Spleen (tissue), 11 donors: Measurements from ENCODE around the gene CCDC188. TPM values are rescaled to one million over a fixed set of nuclear protein-coding genes. Genes with fewer than 3 reads are reported as not detected.

ENCODE experiments used
- DNase-seq: peaks from one replicate; pipeline ENCODE4 v3.0.0-alpha.2; 2020
- H3K27ac ChIP-seq, 8 donors: fragments of 200-600 bp; sonication (generic) in 7 of 8; 1 replicate in 4 of 8; 2 replicates in 4 of 8; pipeline versions ENCODE4 v1.5.0 to v1.8.0; 2016 to 2021; ENCODE audit warnings: inconsistent platforms in 4 of 8, mild to moderate bottlenecking in 4 of 8, moderate library complexity in 1 of 8
- H3K27me3 ChIP-seq, 7 donors: fragments of 200-600 bp; sonication (generic) in 6 of 7; replicated peaks in 1 of 7; 1 replicate in 4 of 7; 2 replicates in 3 of 7; pipeline versions ENCODE4 v1.5.0 to v1.8.0; 2016 to 2021; ENCODE audit warnings: inconsistent platforms in 3 of 7, mild to moderate bottlenecking in 1 of 7
- H3K36me3 ChIP-seq, 6 donors: fragments of 200-600 bp; sonication (generic) in 5 of 6; 1 replicate in 4 of 6; 2 replicates in 2 of 6; pipeline versions ENCODE4 v1.5.0 to v1.8.0; 2016 to 2021; ENCODE audit warnings: inconsistent platforms in 2 of 6
- H3K4me1 ChIP-seq, 6 donors: fragments of 200-600 bp; sonication (generic) in 5 of 6; 1 replicate in 3 of 6; 2 replicates in 3 of 6; pipeline versions ENCODE4 v1.5.0 to v1.8.0; 2016 to 2021; ENCODE audit warnings: inconsistent platforms in 3 of 6
- H3K4me3 ChIP-seq, 8 donors: fragments of 200-600 bp; sonication (generic) in 7 of 8; 1 replicate in 4 of 8; 2 replicates in 4 of 8; pipeline versions ENCODE4 v1.5.0 to v1.8.0; 2016 to 2021; ENCODE audit warnings: inconsistent platforms in 4 of 8, mild to moderate bottlenecking in 4 of 8, moderate library complexity in 2 of 8
- H3K9me3 ChIP-seq, 8 donors: fragments of 200-600 bp; sonication (generic) in 7 of 8; 1 replicate in 4 of 8; 2 replicates in 4 of 8; pipeline versions ENCODE4 v1.5.0 to v1.8.0; 2016 to 2021; ENCODE audit warnings: inconsistent platforms in 4 of 8
- POLR2A ChIP-seq, 3 donors: fragments of 450-650 bp; IDR thresholded peaks; one replicate each; pipeline ENCODE4 v1.5.1; 2017; ENCODE audit warnings: antibody characterized with exemption in 3 of 3, mild to moderate bottlenecking in 1 of 3
- POLR2AphosphoS5 ChIP-seq, 3 donors: sonication (generic); formaldehyde crosslinking; IDR thresholded peaks; one replicate each; pipeline ENCODE4 v1.5.1; 2017; ENCODE audit warnings: antibody characterized with exemption in 3 of 3
- WGBS, 5 donors: extraction: QIAGEN DNeasy Blood & Tissue Kit in 3 of 5; methylation state at CpG; one replicate each; pipeline versions ENCODE4 v1.1.5 to v1.1.7; 2013 to 2018; 5-methylcytosine and 5-hydroxymethylcytosine counted together
- intact Hi-C: fragments of 100-400 bp; cut with DNase I; formaldehyde crosslinking; loops from one replicate; pipeline ENCODE4 v1.15.0; 2023; ENCODE audit warnings: low total_unique reads
- polyA plus RNA-seq, 3 donors: library from polyadenylated mRNA; stranded (reverse); fragments of 200-250 nt; gene quantifications; one replicate each; pipeline ENCODE4 v1.2.1, GENCODE V29; 2013
- total RNA-seq, 7 donors: library from RNA; depleted of rRNA in 3 of 7; stranded (reverse); fragments of >200 nt in 3 of 7; fragmentation: NEBNext Ultra II Directional in 4 of 7; extraction: Animal tissue kit (Norgen Biotek cat#: 25700) in 4 of 7; gene quantifications; one replicate each; pipeline versions ENCODE4 v1.1.0 to v1.2.1, GENCODE V29; 2016 to 2021
- TF ChIP-seq, protein P1 (sequence below), 11 experiments: fragments of 200-600 bp in 7 of 11; fragments of 450-650 bp in 4 of 11; sonication (generic) in 4 of 11; IDR thresholded peaks in 8 of 11; conservative IDR thresholded peaks in 3 of 11; 1 replicate in 7 of 11; 2 replicates in 4 of 11; pipeline versions ENCODE4 v1.4.0 to v1.8.0; 2016 to 2021; ENCODE audit warnings: antibody characterized with exemption in 11 of 11, inconsistent platforms in 4 of 11, mild to moderate bottlenecking in 1 of 11
- donor health status: healthy with polysubstance abuse.
- donor health status: DM: no; HTN: no; CAD: no; lungs with moderate emphysema.
- donor health status: DM: no; HTN: no; CAD: no.
- donor health status: Bipolar disorder and iron deficiency.
- donor health status: healthy.
- donor health status: DM: no; HTN: no; CAD: no.
- donor health status: DM: yes; HTN: yes; CAD: no.

The CCDC188 gene
- total and polyA plus RNA-seq, 10 donors: 0.29 to 7.6 (median 1.8) TPM; not detected in 1

DNA sequence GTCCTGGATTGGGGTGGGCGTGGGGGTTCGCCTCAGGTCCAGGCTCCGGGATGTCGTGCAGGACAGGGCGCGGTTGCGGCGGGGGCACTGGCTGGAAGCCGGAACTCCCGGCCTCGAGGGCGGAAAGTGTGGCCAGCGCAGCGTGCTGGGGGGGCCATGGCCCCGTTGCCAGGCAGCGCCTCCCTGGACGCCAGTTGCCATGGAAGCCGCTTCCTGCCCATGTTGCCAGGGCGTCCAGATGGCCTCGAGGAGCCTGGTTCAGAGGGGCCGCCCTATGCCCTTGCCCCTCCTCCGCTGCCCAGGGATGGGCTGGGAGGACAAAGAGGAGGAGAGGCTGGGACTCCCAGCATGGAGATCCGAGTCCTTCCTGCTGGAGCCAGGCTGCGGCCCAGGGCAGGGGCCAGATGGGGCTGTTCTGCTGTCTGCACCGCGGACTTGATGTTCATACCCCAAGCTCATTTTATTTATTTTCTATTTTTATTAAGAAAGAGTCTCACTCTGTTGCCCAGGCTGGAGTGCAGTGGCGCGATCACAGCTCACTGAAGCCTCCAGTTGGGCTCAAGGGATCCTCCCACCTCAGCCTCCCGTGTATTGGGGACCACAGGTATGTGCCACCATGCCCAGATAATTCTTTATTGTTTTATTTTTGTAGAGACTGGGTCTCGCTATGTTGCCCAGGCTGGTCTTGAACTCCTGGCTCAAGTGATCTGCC lies 4.6 kb upstream of the CCDC188 start:
- H3K4me3 ChIP-seq: peak overlapping the region in 2 of 8 donors; percentile 27 to 51
- WGBS, 5 donors: 30 to 55% (median 45%) methylated on average over 8 to 30 of the region's 30 CpGs
- intact Hi-C loops: loop anchor here (2.0 to 5.0 kb wide), 2 partner anchors 112 to 129 kb away; partner anchors contain the start of gene RTN4R
- H3K27me3 ChIP-seq: peaks cover 0 to 58% (median 0%) of the 10 kb centered on the region in 7 donors
- no peaks in the 10 kb centered on the region for H3K9me3 ChIP-seq
- TF ChIP-seq, protein P1, sequence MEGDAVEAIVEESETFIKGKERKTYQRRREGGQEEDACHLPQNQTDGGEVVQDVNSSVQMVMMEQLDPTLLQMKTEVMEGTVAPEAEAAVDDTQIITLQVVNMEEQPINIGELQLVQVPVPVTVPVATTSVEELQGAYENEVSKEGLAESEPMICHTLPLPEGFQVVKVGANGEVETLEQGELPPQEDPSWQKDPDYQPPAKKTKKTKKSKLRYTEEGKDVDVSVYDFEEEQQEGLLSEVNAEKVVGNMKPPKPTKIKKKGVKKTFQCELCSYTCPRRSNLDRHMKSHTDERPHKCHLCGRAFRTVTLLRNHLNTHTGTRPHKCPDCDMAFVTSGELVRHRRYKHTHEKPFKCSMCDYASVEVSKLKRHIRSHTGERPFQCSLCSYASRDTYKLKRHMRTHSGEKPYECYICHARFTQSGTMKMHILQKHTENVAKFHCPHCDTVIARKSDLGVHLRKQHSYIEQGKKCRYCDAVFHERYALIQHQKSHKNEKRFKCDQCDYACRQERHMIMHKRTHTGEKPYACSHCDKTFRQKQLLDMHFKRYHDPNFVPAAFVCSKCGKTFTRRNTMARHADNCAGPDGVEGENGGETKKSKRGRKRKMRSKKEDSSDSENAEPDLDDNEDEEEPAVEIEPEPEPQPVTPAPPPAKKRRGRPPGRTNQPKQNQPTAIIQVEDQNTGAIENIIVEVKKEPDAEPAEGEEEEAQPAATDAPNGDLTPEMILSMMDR (IDR thresholded peaks at IDR 0.05 in 8 of 11, conservative IDR thresholded peaks at IDR 0.05 in 3 of 11): no peak
- no peak for TF ChIP-seq POLR2A (IDR thresholded peaks at IDR 0.05)
- TF ChIP-seq POLR2AphosphoS5 (IDR thresholded peaks at IDR 0.05): peak; percentile 52 to 79 (median 76)
- H3K27ac ChIP-seq: peak overlapping the region in 2 of 8 donors; percentile 10 to 36
- H3K36me3 ChIP-seq: no peaks in the 10 kb centered on the region
- peak; percentile 90 for DNase-seq
- H3K4me1 ChIP-seq: peaks cover 4 to 49% (median 24%) of the 10 kb centered on the region in 6 donors

DNA sequence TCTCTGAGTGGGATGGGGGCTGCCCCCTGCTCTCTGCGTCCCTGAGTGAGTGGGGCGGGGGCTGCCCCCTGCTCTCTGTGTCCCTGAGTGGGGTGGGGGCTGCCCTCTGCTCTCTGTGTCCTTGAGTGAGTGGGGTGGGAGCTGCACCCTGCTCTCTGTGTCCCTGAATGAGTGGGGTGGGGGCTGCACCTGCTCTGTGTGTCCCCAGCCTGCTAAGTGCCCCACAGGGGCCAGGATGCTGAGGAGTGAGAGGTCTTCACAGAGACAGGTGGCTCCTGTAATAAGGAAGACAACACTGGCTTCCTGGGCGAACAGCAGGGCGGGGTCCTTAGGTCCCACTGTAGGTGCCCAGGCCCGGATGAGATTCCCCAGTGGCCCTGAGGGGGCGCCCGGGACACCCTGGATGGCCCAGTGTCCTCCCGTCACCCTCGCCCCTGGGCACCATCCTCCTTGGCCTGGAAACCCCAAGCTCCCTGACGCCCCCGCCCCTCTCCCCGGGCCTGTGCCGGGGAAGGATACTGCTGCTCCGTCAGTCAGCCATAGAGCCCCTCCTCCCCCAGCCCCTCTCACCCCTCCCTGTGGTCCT lies 3.8 kb upstream of the CCDC188 start:
- TF ChIP-seq POLR2A (IDR thresholded peaks at IDR 0.05) (no peak), POLR2AphosphoS5 (IDR thresholded peaks at IDR 0.05) (no peak)
- TF ChIP-seq, protein P1 (IDR thresholded peaks at IDR 0.05 in 8 of 11, conservative IDR thresholded peaks at IDR 0.05 in 3 of 11): no peak
- H3K4me3 ChIP-seq: peak overlapping the region in 2 of 8 donors; percentile 27 to 51
- no peaks in the 10 kb centered on the region for H3K9me3 ChIP-seq
- intact Hi-C loops: loop anchor here (5.0 kb wide), 1 partner anchor 113 kb away; the partner anchor contains the start of gene RTN4R
- peak overlapping the region in 2 of 8 donors; percentile 10 to 36 for H3K27ac ChIP-seq
- H3K4me1 ChIP-seq: peaks cover 4 to 49% (median 24%) of the 10 kb centered on the region in 6 donors
- H3K27me3 ChIP-seq: peaks cover 0 to 52% (median 0%) of the 10 kb centered on the region in 7 donors
- no peaks in the 10 kb centered on the region for H3K36me3 ChIP-seq
- WGBS, 5 donors: 41 to 68% (median 57%) methylated on average over 9 to 14 of the region's 14 CpGs
- DNase-seq: no peak

DNA sequence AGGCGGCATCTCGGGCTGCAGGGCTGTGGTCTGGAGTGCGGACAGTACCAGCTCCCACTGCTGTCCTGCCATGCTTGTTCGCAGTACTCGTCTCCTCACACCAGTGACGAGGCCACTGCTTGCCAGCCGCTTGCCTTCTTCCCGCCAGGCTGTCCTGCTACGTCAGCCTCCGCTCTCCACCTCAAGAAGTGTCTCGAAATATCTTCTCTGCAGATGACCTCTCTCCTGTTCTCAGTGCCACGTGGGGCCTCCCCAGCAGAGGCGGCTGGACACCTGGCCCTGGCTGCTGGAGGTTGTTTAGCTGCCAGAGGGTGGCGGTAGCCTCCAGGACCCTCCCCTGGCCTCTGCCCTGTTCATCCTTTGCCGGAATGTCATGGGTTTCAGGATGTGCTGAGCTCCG lies 3.1 kb upstream of the CCDC188 start:
- no peak overlapping the region for H3K27ac ChIP-seq
- H3K4me1 ChIP-seq: peaks cover 4 to 49% (median 24%) of the 10 kb centered on the region in 6 donors
- no peak overlapping the region for H3K4me3 ChIP-seq
- intact Hi-C loops: no loop called here
- H3K36me3 ChIP-seq: no peaks in the 10 kb centered on the region
- H3K27me3 ChIP-seq: peaks cover 0 to 47% (median 0%) of the 10 kb centered on the region in 7 donors
- 74 to 84% (median 84%) methylated on average over 16 of the region's 16 CpGs for WGBS, 5 donors
- no peak for DNase-seq
- no peak for TF ChIP-seq POLR2AphosphoS5 (IDR thresholded peaks at IDR 0.05)
- no peaks in the 10 kb centered on the region for H3K9me3 ChIP-seq

DNA sequence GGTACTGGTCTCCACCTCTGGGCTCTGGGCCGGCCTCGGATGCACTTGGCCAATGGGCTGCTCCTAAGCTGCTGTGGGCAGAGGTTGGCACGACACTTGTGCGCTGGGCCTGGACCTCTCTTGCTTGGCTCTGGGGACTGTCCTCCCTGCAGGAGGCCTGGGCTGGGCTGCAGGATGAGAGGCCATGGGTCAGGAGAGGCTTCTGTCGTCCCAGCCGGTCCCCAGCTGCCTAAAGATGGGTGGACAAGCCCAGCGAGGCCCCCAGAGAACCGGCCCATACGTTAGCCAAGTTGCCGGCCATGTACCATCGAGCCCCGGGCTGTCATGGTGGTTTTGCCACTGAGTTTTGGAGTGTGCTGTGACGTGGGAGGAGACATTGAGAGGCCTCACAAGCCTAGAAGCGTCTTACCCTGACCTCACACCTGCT lies 1.6 kb upstream of the CCDC188 start:
- H3K4me3 ChIP-seq: no peak overlapping the region
- no peak for DNase-seq
- peaks cover 4 to 48% (median 24%) of the 10 kb centered on the region in 6 donors for H3K4me1 ChIP-seq
- 66 to 91% (median 81%) methylated on average over 9 to 14 of the region's 14 CpGs for WGBS, 5 donors
- peak overlapping the region in 4 of 8 donors; percentile 5 to 68 (median 16) for H3K27ac ChIP-seq
- H3K9me3 ChIP-seq: no peaks in the 10 kb centered on the region
- TF ChIP-seq, protein P1 (IDR thresholded peaks at IDR 0.05 in 8 of 11, conservative IDR thresholded peaks at IDR 0.05 in 3 of 11): no peak
- peak in 1 of 3 donors; percentile 19 for TF ChIP-seq POLR2AphosphoS5 (IDR thresholded peaks at IDR 0.05)
- peaks cover 0 to 33% (median 0%) of the 10 kb centered on the region in 7 donors for H3K27me3 ChIP-seq
- intact Hi-C loops: no loop called here
- H3K36me3 ChIP-seq: peaks cover 0 to 4% (median 0%) of the 10 kb centered on the region in 6 donors
